ENCODE data around the gene RHPN2. TPM values are rescaled to one million over a fixed set of nuclear protein-coding genes. Genes with fewer than 3 reads are reported as not detected.
"Not testable (repeated sequence)": the region's sequence is repeated elsewhere in the genome, so short reads cannot be mapped to it uniquely, and the experiment has no call there.

Gene RHPN2
- total RNA-seq, 5 donors from 2014 or later (not counting 1 experiment from before 2014, with no cell fraction given) = 0.16 to 0.66 (median 0.33) TPM

- H3K9me3 Mint-ChIP-seq = peaks cover 0 to 11% (median 4%) of the 10 kb centered on the region in 3 donors
- Histone ChIP-seq H3K36me3 (ENCODE audit: control insufficient read depth in 2 of 2, extremely low read depth in 1 of 2, insufficient read depth in 1 of 2, low read length in 1 of 2) (no peaks in the 10 kb centered on the region), H3K9me3 (no peaks in the 10 kb centered on the region), H3K4me3 (ENCODE audit: control insufficient read depth in 1 of 2, extremely low read depth in 1 of 2, low read length in 1 of 2) (no peak overlapping the region), H3K27ac (ENCODE audit: low read length) (no peak overlapping the region), H3K4me1 (ENCODE audit: control insufficient read depth in 1 of 2, extremely low read depth in 1 of 2, insufficient read depth in 2 of 2, low read length in 2 of 2) (no peaks in the 10 kb centered on the region), H3K27me3 (replicated peaks in 1 of 2; ENCODE audit: control insufficient read depth in 2 of 2, extremely low read depth in 1 of 2, insufficient read depth in 2 of 2, low read length in 1 of 2) (peaks cover 0 to 24% of the 10 kb centered on the region in 2 experiments)
- ChIA-PET CTCF (no interaction called here), POLR2A (no interaction called here)
- DNase-seq (no peak), ATAC-seq (replicated peaks in 1 of 4) (no peak)
- H3K27me3 Mint-ChIP-seq = peaks cover 0 to 9% of the 10 kb centered on the region in 2 donors
- peaks cover 3% of the 10 kb centered on the region for H3K36me3 Mint-ChIP-seq
- H3K4me1 Mint-ChIP-seq = no peaks in the 10 kb centered on the region
- 71% methylated on average over 5 of the region's 8 CpGs for WGBS (ENCODE audit: insufficient coverage)
- H3K27ac Mint-ChIP-seq = no peak overlapping the region
- H3K4me3 Mint-ChIP-seq = no peak overlapping the region
Measured at GRCh38 chr19:33024398-33024797, 40.3 kb downstream of the RHPN2 start.

GRCh38 chr19:33022472-33023116 lies 42.1 kb downstream of the RHPN2 start:
- H3K4me3 ChIP-seq (ENCODE audit: control insufficient read depth in 1 of 2, extremely low read depth in 1 of 2, low read length in 1 of 2) = no peak overlapping the region
- DNase-seq (no peak), ATAC-seq (replicated peaks in 1 of 4) (no peak)
- POLR2A ChIA-PET = no interaction called here
- H3K4me1 ChIP-seq (ENCODE audit: control insufficient read depth in 1 of 2, extremely low read depth in 1 of 2, insufficient read depth in 2 of 2, low read length in 2 of 2) = no peaks in the 10 kb centered on the region
- 46% methylated on average over 7 of the region's 11 CpGs for WGBS (ENCODE audit: insufficient coverage)
- Mint-ChIP-seq H3K4me3 (no peak overlapping the region), H3K36me3 (no peaks in the 10 kb centered on the region), H3K4me1 (no peaks in the 10 kb centered on the region), H3K27ac (no peak overlapping the region), H3K9me3 (peaks cover 0 to 3% (median 0%) of the 10 kb centered on the region in 3 donors), H3K27me3 (peaks cover 0 to 6% of the 10 kb centered on the region in 2 donors)
- H3K36me3 ChIP-seq (ENCODE audit: control insufficient read depth in 2 of 2, extremely low read depth in 1 of 2, insufficient read depth in 1 of 2, low read length in 1 of 2) = no peaks in the 10 kb centered on the region
- H3K27ac ChIP-seq (ENCODE audit: low read length) = no peak overlapping the region
- CTCF ChIA-PET = no interaction called here
- H3K9me3 ChIP-seq = no peaks in the 10 kb centered on the region
- H3K27me3 ChIP-seq (replicated peaks in 1 of 2; ENCODE audit: control insufficient read depth in 2 of 2, extremely low read depth in 1 of 2, insufficient read depth in 2 of 2, low read length in 1 of 2) = peaks cover 0 to 21% of the 10 kb centered on the region in 2 experiments

- H3K27me3 ChIP-seq (replicated peaks in 1 of 2; ENCODE audit: control insufficient read depth in 2 of 2, extremely low read depth in 1 of 2, insufficient read depth in 2 of 2, low read length in 1 of 2); H3K4me1 Mint-ChIP-seq; ATAC-seq (replicated peaks in 1 of 4); H3K27me3 Mint-ChIP-seq; H3K4me3 ChIP-seq (ENCODE audit: control insufficient read depth in 1 of 2, extremely low read depth in 1 of 2, low read length in 1 of 2); H3K27ac Mint-ChIP-seq; H3K4me3 Mint-ChIP-seq; H3K36me3 ChIP-seq (ENCODE audit: control insufficient read depth in 2 of 2, extremely low read depth in 1 of 2, insufficient read depth in 1 of 2, low read length in 1 of 2); H3K4me1 ChIP-seq (ENCODE audit: control insufficient read depth in 1 of 2, extremely low read depth in 1 of 2, insufficient read depth in 2 of 2, low read length in 2 of 2); POLR2A ChIA-PET; H3K9me3 Mint-ChIP-seq; CTCF ChIA-PET; H3K27ac ChIP-seq (ENCODE audit: low read length); DNase-seq; H3K36me3 Mint-ChIP-seq; H3K9me3 ChIP-seq: not testable (repeated sequence)
- whole genome bisulfite sequencing (ENCODE audit: insufficient coverage) = no CpG with 5 or more reads among the region's 4 CpGs
Measured at GRCh38 chr19:33010891-33011290, 53.8 kb downstream of the RHPN2 start.

- peaks cover 0 to 7% of the 10 kb centered on the region in 2 experiments for H3K27me3 ChIP-seq (replicated peaks in 1 of 2; ENCODE audit: control insufficient read depth in 2 of 2, extremely low read depth in 1 of 2, insufficient read depth in 2 of 2, low read length in 1 of 2)
- Mint-ChIP-seq H3K36me3 (no peaks in the 10 kb centered on the region), H3K9me3 (no peaks in the 10 kb centered on the region), H3K27me3 (no peaks in the 10 kb centered on the region), H3K4me1 (no peaks in the 10 kb centered on the region), H3K27ac (no peak overlapping the region), H3K4me3 (no peak overlapping the region)
- POLR2A ChIA-PET = no interaction called here
- no peaks in the 10 kb centered on the region for H3K36me3 ChIP-seq (ENCODE audit: control insufficient read depth in 2 of 2, extremely low read depth in 1 of 2, insufficient read depth in 1 of 2, low read length in 1 of 2)
- DNase-seq = no peak
- no peaks in the 10 kb centered on the region for H3K4me1 ChIP-seq (ENCODE audit: control insufficient read depth in 1 of 2, extremely low read depth in 1 of 2, insufficient read depth in 2 of 2, low read length in 2 of 2)
- WGBS (ENCODE audit: insufficient coverage) = 94% methylated on average over 2 of the region's 4 CpGs
- CTCF ChIA-PET = interaction anchor here in 1 of 2 donors (0.7 kb wide), 1 partner anchor 26 kb away, joined by 11 read pairs; no protein-coding TSS in a partner anchor
- no peaks in the 10 kb centered on the region for H3K9me3 ChIP-seq
- no peak overlapping the region for H3K4me3 ChIP-seq (ENCODE audit: control insufficient read depth in 1 of 2, extremely low read depth in 1 of 2, low read length in 1 of 2)
- H3K27ac ChIP-seq (ENCODE audit: low read length) = no peak overlapping the region
- no peak for ATAC-seq (replicated peaks in 1 of 4)
Measured at GRCh38 chr19:33008738-33009137, 56.0 kb downstream of the RHPN2 start.

GRCh38 chr19:33005440-33005839 lies 59.2 kb downstream of the RHPN2 start:
- ChIA-PET POLR2A (no interaction called here), CTCF (no interaction called here)
- ATAC-seq (replicated peaks in 1 of 4) = no peak
- WGBS (ENCODE audit: insufficient coverage) = 50% methylated on average over 1 of the region's 5 CpGs
- Histone ChIP-seq H3K27me3 (replicated peaks in 1 of 2; ENCODE audit: control insufficient read depth in 2 of 2, extremely low read depth in 1 of 2, insufficient read depth in 2 of 2, low read length in 1 of 2) (peaks cover 0 to 2% of the 10 kb centered on the region in 2 experiments), H3K4me1 (ENCODE audit: control insufficient read depth in 1 of 2, extremely low read depth in 1 of 2, insufficient read depth in 2 of 2, low read length in 2 of 2) (peaks cover 0 to 8% of the 10 kb centered on the region in 2 experiments), H3K36me3 (ENCODE audit: control insufficient read depth in 2 of 2, extremely low read depth in 1 of 2, insufficient read depth in 1 of 2, low read length in 1 of 2) (no peaks in the 10 kb centered on the region), H3K4me3 (ENCODE audit: control insufficient read depth in 1 of 2, extremely low read depth in 1 of 2, low read length in 1 of 2) (no peak overlapping the region), H3K9me3 (no peaks in the 10 kb centered on the region), H3K27ac (ENCODE audit: low read length) (no peak overlapping the region)
- no peak for DNase-seq
- Mint-ChIP-seq H3K36me3 (no peaks in the 10 kb centered on the region), H3K9me3 (no peaks in the 10 kb centered on the region), H3K27me3 (no peaks in the 10 kb centered on the region), H3K4me1 (peaks cover 5% of the 10 kb centered on the region in 3 donors), H3K27ac (no peak overlapping the region), H3K4me3 (no peak overlapping the region)

- H3K4me3 Mint-ChIP-seq; H3K36me3 Mint-ChIP-seq; H3K4me3 ChIP-seq (ENCODE audit: control insufficient read depth in 1 of 2, extremely low read depth in 1 of 2, low read length in 1 of 2); H3K36me3 ChIP-seq (ENCODE audit: control insufficient read depth in 2 of 2, extremely low read depth in 1 of 2, insufficient read depth in 1 of 2, low read length in 1 of 2); H3K27me3 ChIP-seq (replicated peaks in 1 of 2; ENCODE audit: control insufficient read depth in 2 of 2, extremely low read depth in 1 of 2, insufficient read depth in 2 of 2, low read length in 1 of 2); H3K27me3 Mint-ChIP-seq; H3K27ac Mint-ChIP-seq; CTCF ChIA-PET; H3K27ac ChIP-seq (ENCODE audit: low read length); DNase-seq; POLR2A ChIA-PET; H3K9me3 Mint-ChIP-seq; H3K9me3 ChIP-seq; ATAC-seq (replicated peaks in 1 of 4): not testable (repeated sequence)
- WGBS (ENCODE audit: insufficient coverage) = 94% methylated on average over 3 of the region's 6 CpGs
- H3K4me1 Mint-ChIP-seq = peaks cover 9 to 23% (median 12%) of the 10 kb centered on the region in 3 donors
- H3K4me1 ChIP-seq (ENCODE audit: control insufficient read depth in 1 of 2, extremely low read depth in 1 of 2, insufficient read depth in 2 of 2, low read length in 2 of 2) = peaks cover 3 to 17% of the 10 kb centered on the region in 2 experiments
Measured at GRCh38 chr19:33003424-33004024, 61.2 kb downstream of the RHPN2 start.

Measured in T-cell (primary cell).